ENCODE data around the gene PCLO. TPM values are rescaled to one million over a fixed set of nuclear protein-coding genes. Genes with fewer than 3 reads are reported as not detected.

Gene PCLO
- total RNA-seq: 3.1 and 3.7 TPM in 2 replicates

GRCh38 chr7:83162402-83163256, at the start of gene PCLO:
TSS of gene PCLO (minus strand) at chr7:83162884. CDS start at chr7:83162592, 292 bp downstream.

Measured in airway epithelial cell (primary cell).